ENCODE measurements around the gene DDTL. TPM values are rescaled to one million over a fixed set of nuclear protein-coding genes. Genes with fewer than 3 reads are reported as not detected.

Gene DDTL
- total and polyA plus RNA-seq, 2 of the 8 experiments (the other 6 are each of a cell fraction or from before 2014, with no cell fraction given), result 2.1 to 3.1 TPM

GRCh38 chr22:23925020-23925606, 41.6 kb upstream of the DDTL start:
- Histone ChIP-seq H4K91ac (replicated peaks; ENCODE audit: insufficient read length, low read length) (no peak overlapping the region), H2AK5ac (ENCODE audit: low read depth, low read length) (no peak overlapping the region), H3K79me2 (ENCODE audit: control insufficient read depth in 1 of 2, insufficient read depth in 2 of 2, low read length in 2 of 2) (no peaks in the 10 kb centered on the region), H3K23ac (ENCODE audit: insufficient read length) (no peak overlapping the region), H2BK120ac (replicated peaks; ENCODE audit: low read depth, low read length) (no peak overlapping the region), H3K9ac (replicated peaks in 1 of 4; ENCODE audit: extremely low read depth in 1 of 4, low read depth in 3 of 4, low read length in 3 of 4) (no peak overlapping the region), H3K79me1 (ENCODE audit: low read depth, low read length) (no peaks in the 10 kb centered on the region), H2BK15ac (ENCODE audit: low read length) (no peak overlapping the region), H3K4me1 (replicated peaks in 1 of 4; ENCODE audit: control insufficient read depth in 3 of 4, insufficient read depth in 4 of 4, low read length in 3 of 4) (no peaks in the 10 kb centered on the region), H3K14ac (ENCODE audit: insufficient read length) (no peak overlapping the region), H3K27ac (ENCODE audit: low read depth, low read length) (no peak overlapping the region), H2BK20ac (ENCODE audit: low read length) (no peak overlapping the region), H4K8ac (ENCODE audit: extremely low read depth, insufficient read depth, low read length) (no peak overlapping the region), H3K9me3 (ENCODE audit: insufficient read depth in 2 of 2, low read depth in 1 of 2, low read length in 1 of 2) (no peaks in the 10 kb centered on the region), H3K27me3 (replicated peaks in 1 of 4; ENCODE audit: control insufficient read depth in 3 of 4, extremely low read depth in 1 of 4, insufficient read depth in 3 of 4, low read length in 3 of 4) (no peaks in the 10 kb centered on the region), H3K4me3 (ENCODE audit: extremely low read depth in 1 of 4, insufficient read depth in 2 of 4, low read depth in 3 of 4, low read length in 4 of 4) (no peak overlapping the region), H3K23me2 (ENCODE audit: low read depth, low read length) (no peaks in the 10 kb centered on the region), H3K4me2 (ENCODE audit: insufficient read depth in 1 of 2, low read depth in 2 of 2, low read length in 2 of 2) (no peak overlapping the region), H4K20me1 (replicated peaks in 1 of 2; ENCODE audit: control insufficient read depth in 1 of 2, insufficient read depth in 2 of 2, low read length in 2 of 2) (peaks cover 0 to 4% of the 10 kb centered on the region in 2 experiments), H2AFZ (ENCODE audit: low read length) (no peak overlapping the region), H3K4ac (replicated peaks; ENCODE audit: insufficient read length, low read depth, low read length) (no peak overlapping the region), H2BK5ac (ENCODE audit: low read depth, low read length) (no peak overlapping the region), H2BK12ac (ENCODE audit: low read depth, low read length) (no peak overlapping the region), H3K18ac (ENCODE audit: extremely low read depth, low read length) (no peak overlapping the region), H4K5ac (ENCODE audit: insufficient read length, low read depth, low read length) (no peak overlapping the region), H3K56ac (replicated peaks; ENCODE audit: insufficient read length, low read depth, low read length) (no peak overlapping the region), H3K36me3 (ENCODE audit: control insufficient read depth in 2 of 4, insufficient read depth in 4 of 4, low read length in 3 of 4) (peaks cover 2 to 13% (median 3%) of the 10 kb centered on the region in 4 experiments; a peak in 4 of 8 replicates)
- CTCF ChIA-PET (ENCODE audit: partially characterized antibody), result interaction anchor here (0.6 kb wide), 1 partner anchor 21 kb away, joined by 6 read pairs; no protein-coding TSS in a partner anchor
- DNase-seq (ENCODE audit: low read depth in 1 of 2, low spot score in 2 of 2) (no peak), FAIRE-seq (no peak)
- POLR2A ChIA-PET (ENCODE audit: partially characterized antibody), result interaction anchor here (1.2 kb wide), 1 partner anchor 10 kb away, joined by 3 read pairs; no protein-coding TSS in a partner anchor
- 78% methylated on average over 6 of the region's 6 CpGs; no CpG with 5 or more reads in 1 of the 2 experiments for WGBS, 2 experiments (ENCODE audit: extremely low coverage in 1 of 2, insufficient coverage in 1 of 2, insufficient read length in 1 of 2, insufficient replicate concordance in 2 of 2, low coverage in 1 of 2, low lambda C conversion rate in 2 of 2, missing lambda C conversion rate in 1 of 2)
- TF ChIP-seq GABPA (IDR thresholded peaks at IDR 0.05; ENCODE audit: borderline replicate concordance, insufficient read depth, low read length) (no peak), CBX5 (IDR thresholded peaks at IDR 0.05; ENCODE audit: low read depth, low read length) (no peak), SP4 (IDR thresholded peaks at IDR 0.05; ENCODE audit: low read length) (no peak), SAP30 (IDR thresholded peaks at IDR 0.05; ENCODE audit: insufficient read depth, insufficient replicate concordance, low read length) (no peak), RAD21 (IDR thresholded peaks at IDR 0.05 in 1 of 2, conservative IDR thresholded peaks at IDR 0.05 in 1 of 2; ENCODE audit: low read depth in 2 of 2, low read length in 2 of 2) (no peak), ASH2L (IDR thresholded peaks at IDR 0.05; ENCODE audit: low read length) (no peak), ZNF274 (IDR thresholded peaks at IDR 0.05; ENCODE audit: borderline replicate concordance, extremely low read depth, low read length) (no peak), POU5F1 (IDR thresholded peaks at IDR 0.05; ENCODE audit: low read depth, low read length) (no peak), SRF (IDR thresholded peaks at IDR 0.05; ENCODE audit: low read depth, low read length) (no peak), ATF3 (IDR thresholded peaks at IDR 0.05; ENCODE audit: insufficient read depth, low read depth, low read length) (no peak), RXRA (IDR thresholded peaks at IDR 0.05; ENCODE audit: insufficient read depth, low read depth, low read length) (no peak), CHD1 (IDR thresholded peaks at IDR 0.05; ENCODE audit: low read depth, low read length) (no peak), HDAC6 (IDR thresholded peaks at IDR 0.05; ENCODE audit: low read depth, low read length) (no peak)

All from H1 (cell line).